ENCODE data around the gene BICRA. TPM values are rescaled to one million over a fixed set of nuclear protein-coding genes. Genes with fewer than 3 reads are reported as not detected.
"Not testable (repeated sequence)": the region's sequence is repeated elsewhere in the genome, so short reads cannot be mapped to it uniquely, and the experiment has no call there.

The BICRA gene
- polyA plus RNA-seq, 3 donors: 8.0 to 9.7 (median 9.6) TPM

GRCh38 chr19:47626238-47626637 lies 17.3 kb downstream of the BICRA start:
- DNase-seq (ENCODE audit: low read depth in 3 of 3, low spot score in 2 of 3): no peak

GRCh38 chr19:47628078-47628771 lies 19.3 kb downstream of the BICRA start:
- DNase-seq (ENCODE audit: low read depth in 3 of 3, low spot score in 2 of 3): no peak

- no peak for DNase-seq (ENCODE audit: low read depth in 3 of 3, low spot score in 2 of 3)
Observed at GRCh38 chr19:47630594-47630993, 21.7 kb downstream of the BICRA start.

DNA sequence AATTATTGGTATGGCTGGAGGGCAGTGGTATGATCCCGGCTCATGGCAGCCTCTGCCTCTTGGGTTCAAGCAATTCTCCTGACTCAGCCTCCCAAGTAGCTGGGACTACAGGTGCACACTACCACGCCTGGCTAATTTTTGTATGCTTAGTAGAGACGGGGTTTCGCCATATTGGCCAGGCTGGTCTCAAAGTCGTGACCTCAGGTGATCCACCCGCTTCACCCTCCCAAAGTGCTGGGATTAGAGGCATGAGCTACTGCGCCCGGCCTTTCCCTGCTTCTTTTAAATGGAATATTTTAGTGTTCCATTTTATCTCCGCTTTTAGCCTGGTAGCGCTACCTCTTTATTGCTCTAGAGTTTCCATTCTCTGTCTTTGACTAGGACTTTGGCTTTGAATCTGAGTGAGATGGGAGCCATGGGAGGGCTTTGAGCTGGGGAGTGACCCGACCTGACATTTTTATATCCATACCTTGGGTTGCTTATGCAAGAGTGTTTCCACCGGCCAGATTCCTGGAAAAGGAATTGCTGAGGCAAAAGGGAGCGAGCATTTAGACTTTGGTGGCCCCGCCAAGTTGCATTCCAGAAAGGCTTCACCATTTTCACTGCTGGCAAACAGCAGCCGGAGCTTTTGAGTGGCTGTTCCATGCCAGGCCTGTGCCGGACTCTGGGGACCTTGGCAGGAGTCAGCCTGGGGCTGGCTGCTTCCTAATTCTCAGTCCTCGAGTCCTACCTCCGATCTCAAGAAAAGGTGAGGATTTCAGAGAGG lies 22.9 kb downstream of the BICRA start:
- no peak for DNase-seq (ENCODE audit: low read depth in 3 of 3, low spot score in 2 of 3)

GRCh38 chr19:47633517-47633916 lies 24.6 kb downstream of the BICRA start:
- DNase-seq (ENCODE audit: low read depth in 3 of 3, low spot score in 2 of 3): no peak

- no peak for DNase-seq (ENCODE audit: low read depth in 3 of 3, low spot score in 2 of 3)
Observed at GRCh38 chr19:47633996-47634395, 25.1 kb downstream of the BICRA start.

- not testable (repeated sequence) for DNase-seq (ENCODE audit: low read depth in 3 of 3, low spot score in 2 of 3)
Observed at GRCh38 chr19:47635152-47635754, 26.3 kb downstream of the BICRA start.

GRCh38 chr19:47637550-47637949 lies 28.6 kb downstream of the BICRA start:
- no peak for DNase-seq (ENCODE audit: low read depth in 3 of 3, low spot score in 2 of 3)

- no peak for DNase-seq (ENCODE audit: low read depth in 3 of 3, low spot score in 2 of 3)
Observed at GRCh38 chr19:47641891-47642485, 33.1 kb downstream of the BICRA start.

GRCh38 chr19:47643281-47643680 lies 34.3 kb downstream of the BICRA start:
- DNase-seq (ENCODE audit: low read depth in 3 of 3, low spot score in 2 of 3): no peak

DNA sequence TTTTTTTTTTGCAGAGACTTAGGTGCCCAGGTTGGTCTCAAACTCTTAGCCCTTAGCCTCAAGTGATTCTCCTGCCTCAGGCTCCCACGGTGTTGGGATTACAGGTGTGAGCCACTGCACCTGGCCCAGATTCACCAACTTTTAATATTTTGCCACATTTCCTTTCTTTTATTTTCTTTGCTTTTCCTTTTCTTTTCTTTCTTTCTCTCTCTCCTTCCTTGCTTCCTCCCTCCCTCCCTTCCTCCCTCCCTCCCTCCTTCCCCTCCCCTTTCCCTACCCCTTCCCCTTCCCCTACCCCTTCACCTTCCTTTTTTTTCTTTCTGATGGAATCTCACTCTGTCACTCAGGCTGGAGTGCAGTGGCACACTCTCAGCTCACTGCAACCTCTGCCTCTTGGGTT lies 35.3 kb downstream of the BICRA start:
- DNase-seq (ENCODE audit: low read depth in 3 of 3, low spot score in 2 of 3): no peak

DNA sequence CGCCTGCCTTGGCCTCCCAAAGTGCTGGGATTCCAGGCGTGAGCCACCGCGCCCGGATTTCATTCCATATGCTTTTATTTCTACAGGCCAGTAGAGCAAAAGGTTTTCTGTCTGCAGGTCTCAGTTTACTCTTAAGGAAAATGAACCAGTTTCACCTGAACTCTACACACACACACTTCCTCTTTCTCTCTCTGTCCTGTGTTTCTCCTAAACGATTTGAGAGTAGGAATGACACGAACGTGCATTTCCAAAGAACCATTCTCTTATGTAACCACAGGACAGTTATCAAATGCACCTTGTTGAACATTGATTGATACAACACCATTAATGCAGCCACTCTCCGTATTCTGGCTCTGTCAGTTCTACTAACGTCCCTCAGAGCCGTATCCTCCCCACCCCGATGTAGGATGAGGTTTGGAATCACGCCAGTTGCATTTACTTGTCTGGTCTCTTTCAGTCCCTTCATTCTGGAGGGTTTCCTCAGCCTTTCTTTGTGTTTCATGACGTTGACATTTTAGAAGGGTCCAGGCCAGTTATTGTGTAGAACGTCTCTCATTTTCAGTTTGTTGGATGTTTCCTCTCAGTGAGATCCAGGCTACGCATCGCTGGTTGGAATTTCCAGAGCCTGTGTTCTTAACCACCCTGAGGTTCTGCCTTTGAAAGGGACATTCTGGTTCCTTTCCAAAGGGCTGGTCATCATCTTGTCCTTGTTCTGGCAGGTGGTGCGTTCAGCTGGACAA lies 36.0 kb downstream of the BICRA start:
- DNase-seq (ENCODE audit: low read depth in 3 of 3, low spot score in 2 of 3): no peak

DNA sequence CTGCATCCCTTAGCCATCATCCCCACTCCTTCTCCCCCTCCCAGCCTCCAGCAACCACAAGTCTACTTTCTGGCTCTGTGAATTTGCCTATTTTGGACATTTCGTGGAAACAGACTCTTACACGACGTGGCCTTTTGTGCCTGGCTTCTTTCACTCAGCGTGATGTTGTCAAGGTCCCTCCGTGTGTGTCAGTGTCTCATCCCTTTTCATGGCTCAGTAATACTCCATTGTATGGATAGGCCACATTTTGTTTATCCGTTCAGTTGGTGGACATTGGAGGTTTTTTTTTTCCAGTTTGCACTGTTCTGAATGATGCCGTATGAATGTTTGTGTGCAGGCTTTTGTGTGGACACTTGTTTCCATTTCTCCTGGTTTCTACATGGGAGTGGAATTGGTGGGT lies 38.0 kb downstream of the BICRA start:
- no peak for DNase-seq (ENCODE audit: low read depth in 3 of 3, low spot score in 2 of 3)

DNA sequence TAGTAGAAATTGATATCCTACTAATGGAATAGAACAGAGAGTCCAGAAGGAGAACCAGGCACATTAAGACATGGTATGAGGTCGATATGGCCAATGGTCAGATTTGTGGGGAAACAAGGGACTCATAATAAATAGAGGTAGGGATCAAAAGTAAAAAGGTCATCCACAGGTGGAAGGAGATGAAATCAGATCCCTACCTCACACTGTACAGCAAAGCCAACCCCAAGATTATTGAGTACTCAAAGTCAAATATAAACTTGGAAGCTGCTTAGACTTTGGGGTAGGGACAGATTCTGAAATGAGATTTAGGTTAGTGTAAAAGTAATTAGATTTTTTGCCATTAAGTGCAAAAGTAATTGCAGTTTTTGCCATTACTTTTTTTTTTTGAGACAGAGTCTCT lies 40.7 kb downstream of the BICRA start:
- no peak for DNase-seq (ENCODE audit: low read depth in 3 of 3, low spot score in 2 of 3)

GRCh38 chr19:47650700-47651099 lies 41.8 kb downstream of the BICRA start:
- no peak for DNase-seq (ENCODE audit: low read depth in 3 of 3, low spot score in 2 of 3)

GRCh38 chr19:47651132-47651531 lies 42.2 kb downstream of the BICRA start:
- DNase-seq (ENCODE audit: low read depth in 3 of 3, low spot score in 2 of 3): no peak

GRCh38 chr19:47651691-47652090 lies 42.8 kb downstream of the BICRA start:
- DNase-seq (ENCODE audit: low read depth in 3 of 3, low spot score in 2 of 3): no peak

DNA sequence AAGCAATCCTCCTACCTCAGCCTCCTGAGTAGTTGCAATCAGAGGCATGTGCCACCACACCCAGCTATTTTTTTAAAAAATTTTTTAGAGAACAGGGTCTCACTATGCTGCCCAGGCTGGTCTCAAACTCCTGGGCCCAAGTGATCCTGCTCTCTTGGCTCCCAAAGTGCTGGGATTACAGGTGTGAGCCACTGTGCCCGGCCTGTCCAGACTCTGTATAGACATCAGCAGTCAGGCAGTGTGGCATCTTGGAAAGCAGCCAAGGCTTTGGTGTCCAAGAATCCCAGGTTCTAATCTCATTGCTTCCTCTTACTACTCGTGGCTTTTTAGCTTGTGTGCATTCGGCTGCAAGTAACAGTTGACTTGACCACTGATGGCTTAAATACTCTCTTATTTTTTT lies 43.4 kb downstream of the BICRA start:
- no peak for DNase-seq (ENCODE audit: low read depth in 3 of 3, low spot score in 2 of 3)

DNA sequence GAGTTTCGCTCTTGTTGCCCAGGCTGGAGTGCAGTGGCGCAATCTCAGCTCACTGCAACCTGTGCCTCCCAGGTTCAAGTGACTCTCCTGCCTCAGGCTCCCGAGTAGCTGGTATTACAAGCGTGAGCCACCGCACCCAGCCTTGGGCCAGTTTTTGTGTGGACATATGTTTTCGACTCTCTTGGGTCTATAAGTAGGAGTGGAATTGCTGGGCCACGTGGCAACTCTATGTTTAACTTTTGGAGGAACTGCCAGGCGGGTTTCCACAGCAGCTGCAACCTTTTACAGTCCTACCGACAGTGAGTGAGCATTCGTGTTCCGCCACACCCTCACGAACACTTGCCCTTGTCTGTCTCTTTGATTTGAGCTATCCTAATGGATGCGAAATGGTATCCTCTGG lies 44.9 kb downstream of the BICRA start:
- no peak for DNase-seq (ENCODE audit: low read depth in 3 of 3, low spot score in 2 of 3)

- no peak for DNase-seq (ENCODE audit: low read depth in 3 of 3, low spot score in 2 of 3)
Observed at GRCh38 chr19:47657719-47658118, 48.8 kb downstream of the BICRA start.
